HepG2 (cell line): ENCODE results near the gene SUSD3. TPM values are rescaled to one million over a fixed set of nuclear protein-coding genes. Genes with fewer than 3 reads are reported as not detected.
"Not testable (repeated sequence)": the region's sequence is repeated elsewhere in the genome, so short reads cannot be mapped to it uniquely, and the experiment has no call there.

Source experiments
- ATAC-seq: fragments of 200-7000 bp; cut with Tn5 transposase; 3 replicates; pipeline ENCODE4 v1.9.1; 2020; ENCODE audit warnings: mild to moderate bottlenecking, moderate library complexity
- BruUV-seq: library from RNA; stranded (reverse); fragments of 400-500 nt; replicated peaks from 2 replicates; lab custom pipeline; 2021; lab: Mats Ljungman, UMichigan
- CTCF ChIA-PET: fragments of 300-600 bp; formaldehyde crosslinking; extraction: SDS; loops from one replicate; lab custom pipeline; 2021; ENCODE audit warnings: low total read pairs, inconsistent platforms, low intra/inter-chr PET ratio; lab: Yijun Ruan, JAX
- POLR2A ChIA-PET: fragments of 350-600 bp; sonication (Branson Sonifier 250); formaldehyde crosslinking; loops from one replicate; lab custom pipeline; 2020; ENCODE audit warnings: antibody characterized with exemption, inconsistent platforms; lab: Yijun Ruan, JAX
- DNase-seq: peaks from one replicate; pipeline ENCODE4 v3.0.0-alpha.2; 2015; ENCODE audit warnings: low spot score
- FAIRE-seq: peaks from 3 replicates; lab custom pipeline; 2011; peaks lifted over from hg19 to GRCh38; lab: Jason Lieb, UNC
- H2AFZ ChIP-seq: one replicate; pipeline ENCODE4 v1.6.1; 2011; ENCODE audit warnings: low read length, inconsistent platforms
- H3K27ac ChIP-seq: fragments of 300-600 bp; 3 replicates; pipeline ENCODE4 v1.8.0; 2011; ENCODE audit warnings: mixed run types, mild to moderate bottlenecking, mixed read lengths, low read length, inconsistent platforms; ENCODE audit not compliant: insufficient read depth; ENCODE audit errors: extremely low read length
- H3K27me3 ChIP-seq, 2 experiments: fragments of 200-600 bp in 1 of 2; 2 replicates in 1 of 2; 3 replicates in 1 of 2; pipeline versions ENCODE4 v1.6.0 to v1.8.0; 2011; ENCODE audit warnings: low read length in 2 of 2, mild to moderate bottlenecking in 2 of 2, moderate library complexity in 2 of 2, inconsistent platforms in 1 of 2; ENCODE audit not compliant: insufficient read depth in 2 of 2, control insufficient read depth in 1 of 2
- H3K36me3 ChIP-seq, 2 experiments: fragments of 200-600 bp in 1 of 2; replicated peaks in 1 of 2; 2 replicates in 1 of 2; 3 replicates in 1 of 2; pipeline versions ENCODE4 v1.5.1 to v1.8.0; 2011; ENCODE audit warnings: low read length in 2 of 2, inconsistent platforms in 1 of 2; ENCODE audit not compliant: insufficient read depth in 2 of 2, control insufficient read depth in 1 of 2
- H3K4me1 ChIP-seq: 2 replicates; pipeline ENCODE4 v1.5.1; 2012; ENCODE audit warnings: low read length, inconsistent platforms; ENCODE audit not compliant: insufficient read depth
- H3K4me2 ChIP-seq: 2 replicates; pipeline ENCODE4 v1.6.0; 2011; ENCODE audit warnings: low read depth, low read length, inconsistent platforms
- H3K4me3 ChIP-seq, 3 experiments: fragments of 200-600 bp in 1 of 3; sonication (generic), shearing (Covaris generic) in 1 of 3; replicated peaks in 1 of 3; 2 replicates each; pipeline ENCODE4 v1.5.1; 2011 to 2016; ENCODE audit warnings: low read length in 3 of 3, inconsistent platforms in 2 of 3, low read depth in 2 of 3, mild to moderate bottlenecking in 2 of 3, control low read depth in 1 of 3, mixed read lengths in 1 of 3; ENCODE audit not compliant: insufficient read depth in 1 of 3
- H3K79me2 ChIP-seq: one replicate; pipeline ENCODE4 v1.6.1; 2011; ENCODE audit warnings: low read length, inconsistent platforms; ENCODE audit not compliant: insufficient read depth
- H3K9ac ChIP-seq: 2 replicates; pipeline ENCODE4 v1.6.0; 2011; ENCODE audit warnings: mild to moderate bottlenecking, low read depth, low read length, inconsistent platforms; ENCODE audit not compliant: insufficient read depth
- H3K9me3 ChIP-seq: 2 replicates; pipeline ENCODE4 v1.5.1; 2012; ENCODE audit warnings: mild to moderate bottlenecking, low read length
- H4K20me1 ChIP-seq: 2 replicates; pipeline ENCODE4 v1.6.0; 2011; ENCODE audit warnings: inconsistent platforms, mild to moderate bottlenecking, low read length, moderate library complexity; ENCODE audit not compliant: insufficient read depth
- BHLHE40 ChIP-seq: IDR thresholded peaks from 2 replicates; pipeline ENCODE4 v1.6.1; 2011; ENCODE audit warnings: low read length, improper control_type of control experiment
- ZNF235 ChIP-seq: sonication (generic); formaldehyde crosslinking; IDR thresholded peaks from 2 replicates; pipeline ENCODE4 v1.8.1; 2023; ENCODE audit warnings: mild to moderate bottlenecking, missing genetic modification reagents, borderline replicate concordance
- WGBS: methylation state at CpG from one replicate; pipeline ENCODE4 v1.1.6; 2017; ENCODE audit warnings: low lambda C conversion rate; 5-methylcytosine and 5-hydroxymethylcytosine counted together
- in situ Hi-C: cut with HindIII; loops from 2 replicates; pipeline ENCODE4 v1.10.0; 2017; ENCODE audit warnings: low pct_unique_long_range_greater_than_20kb; ENCODE audit not compliant: extremely low pct_ligation_motif_present
- intact Hi-C: fragments of 100-400 bp; cut with micrococcal nuclease; formaldehyde crosslinking; loops from one replicate; pipeline ENCODE4 v1.10.0; 2022; ENCODE audit not compliant: unreplicated experiment
- polyA plus RNA-seq, 8 experiments: library from polyadenylated mRNA; depleted of rRNA in 3 of 8; stranded (reverse) in 7 of 8; unstranded in 1 of 8; fragments of >200 nt; fragmentation: Illumina TruSeq in 4 of 8; extraction: Trizol in 4 of 8; gene quantifications; 2 replicates each; pipeline versions ENCODE4 v1.2.1 to v1.2.3, GENCODE V29; 2011 to 2016; ENCODE audit warnings: low read depth in 4 of 8, missing spikeins in 1 of 8, mixed read lengths in 1 of 8; ENCODE audit not compliant: insufficient read depth in 1 of 8
- total RNA-seq, 5 experiments: library from RNA; depleted of rRNA; stranded (reverse); fragments of >200 nt; fragmentation: Illumina TruSeq; extraction: Trizol; gene quantifications; 2 replicates each; pipeline ENCODE4 v1.2.3, GENCODE V29; 2016; ENCODE audit warnings: low read depth in 1 of 5
- TF ChIP-seq, protein P1 (sequence below): sonication (generic); formaldehyde crosslinking; IDR thresholded peaks from 2 replicates; pipeline ENCODE4 v1.4.0; 2020; ENCODE audit warnings: missing genetic modification reagents, borderline replicate concordance

The SUSD3 gene
- total and polyA plus RNA-seq, 2 of the 13 experiments (the other 11 are each of a cell fraction or from before 2014, with no cell fraction given): 7.0 to 9.1 TPM

DNA sequence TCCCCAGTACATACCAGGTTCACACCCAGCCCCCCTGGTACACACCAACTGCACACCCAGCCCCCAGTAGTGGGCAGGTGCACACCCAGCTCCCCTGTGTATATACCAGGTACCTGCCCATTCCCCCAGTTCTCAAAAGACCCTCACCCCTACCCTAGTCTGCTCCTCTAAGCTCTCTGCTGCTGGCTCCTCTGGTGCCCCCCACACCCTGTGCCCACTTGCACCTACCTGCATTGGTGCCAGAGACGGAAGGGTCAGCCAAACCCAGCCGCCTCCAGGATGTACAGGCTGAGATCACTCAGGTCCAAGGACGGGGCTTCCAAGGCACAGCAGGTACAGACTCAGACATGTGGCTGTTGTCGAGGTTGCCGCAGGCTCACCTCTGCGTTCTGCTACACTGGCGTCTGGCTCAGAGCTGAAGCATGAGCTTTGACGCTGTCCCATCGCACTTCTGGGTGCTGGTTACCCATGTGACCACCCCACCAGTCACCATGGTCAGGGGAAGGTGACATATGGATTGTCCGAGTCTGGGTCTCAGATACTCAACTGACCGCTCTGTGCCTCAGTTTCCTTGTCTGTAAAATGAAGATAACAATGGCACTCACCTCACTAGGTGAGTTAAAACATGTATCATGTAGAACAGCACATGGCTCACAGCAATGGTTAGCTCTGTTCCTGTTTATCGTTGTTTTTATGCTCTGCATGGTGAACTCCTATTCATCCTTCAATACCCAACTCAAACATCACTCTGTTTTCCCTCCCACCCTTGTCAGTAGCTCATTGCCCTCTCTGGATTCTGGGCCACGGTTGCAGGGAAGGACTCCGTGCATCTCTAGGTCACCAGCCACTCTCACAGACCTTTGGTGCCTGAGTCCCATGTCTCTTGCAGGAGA is 45.3 kb upstream of the SUSD3 start (continued):
- TF ChIP-seq, protein P1, sequence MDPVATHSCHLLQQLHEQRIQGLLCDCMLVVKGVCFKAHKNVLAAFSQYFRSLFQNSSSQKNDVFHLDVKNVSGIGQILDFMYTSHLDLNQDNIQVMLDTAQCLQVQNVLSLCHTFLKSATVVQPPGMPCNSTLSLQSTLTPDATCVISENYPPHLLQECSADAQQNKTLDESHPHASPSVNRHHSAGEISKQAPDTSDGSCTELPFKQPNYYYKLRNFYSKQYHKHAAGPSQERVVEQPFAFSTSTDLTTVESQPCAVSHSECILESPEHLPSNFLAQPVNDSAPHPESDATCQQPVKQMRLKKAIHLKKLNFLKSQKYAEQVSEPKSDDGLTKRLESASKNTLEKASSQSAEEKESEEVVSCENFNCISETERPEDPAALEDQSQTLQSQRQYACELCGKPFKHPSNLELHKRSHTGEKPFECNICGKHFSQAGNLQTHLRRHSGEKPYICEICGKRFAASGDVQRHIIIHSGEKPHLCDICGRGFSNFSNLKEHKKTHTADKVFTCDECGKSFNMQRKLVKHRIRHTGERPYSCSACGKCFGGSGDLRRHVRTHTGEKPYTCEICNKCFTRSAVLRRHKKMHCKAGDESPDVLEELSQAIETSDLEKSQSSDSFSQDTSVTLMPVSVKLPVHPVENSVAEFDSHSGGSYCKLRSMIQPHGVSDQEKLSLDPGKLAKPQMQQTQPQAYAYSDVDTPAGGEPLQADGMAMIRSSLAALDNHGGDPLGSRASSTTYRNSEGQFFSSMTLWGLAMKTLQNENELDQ (CRISPR knock-in tag): no peak

DNA sequence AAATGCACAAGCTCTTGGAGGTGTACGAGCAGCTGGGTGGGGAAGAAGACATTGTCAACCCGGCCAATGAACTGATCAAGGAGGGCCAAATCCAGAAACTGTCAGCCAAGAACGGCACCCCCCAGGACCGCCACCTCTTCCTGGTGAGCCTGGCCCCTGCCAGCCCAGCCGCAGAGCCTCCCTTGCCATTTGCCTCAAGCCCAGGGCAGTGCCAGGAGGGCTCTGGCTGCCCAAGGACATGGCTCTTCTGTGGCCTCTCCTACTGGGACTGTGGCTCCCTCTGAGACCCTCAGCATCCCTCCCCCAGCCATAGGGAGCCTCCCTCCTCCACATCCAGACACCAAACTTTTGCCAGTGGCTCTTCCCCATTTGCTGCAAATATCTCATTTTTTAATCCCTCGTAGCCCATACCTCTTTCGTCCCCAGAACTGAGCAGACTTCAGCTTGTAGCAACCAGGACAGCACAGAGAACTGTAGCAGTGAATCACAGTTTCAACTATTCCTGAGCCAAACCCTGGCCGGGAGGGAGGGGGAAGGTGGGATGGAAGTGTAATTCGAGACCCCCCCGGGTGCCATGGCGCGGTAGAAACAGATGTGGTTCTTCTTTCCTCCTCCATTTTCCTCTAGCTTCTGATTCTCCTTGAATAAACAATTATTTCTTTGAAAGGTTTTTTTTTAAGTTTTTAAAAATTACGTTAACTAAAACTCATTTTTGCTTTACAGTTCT is 44.5 kb upstream of the SUSD3 start:
- Histone ChIP-seq H4K20me1 (no peaks in the 10 kb centered on the region), H2AFZ (no peak overlapping the region), H3K4me1 (peaks cover 12% of the 10 kb centered on the region), H3K79me2 (no peaks in the 10 kb centered on the region), H3K4me3 (no peak overlapping the region), H3K4me2 (no peak overlapping the region), H3K27me3 (no peaks in the 10 kb centered on the region), H3K27ac (no peak overlapping the region), H3K9ac (no peak overlapping the region), H3K36me3 (no peaks in the 10 kb centered on the region), H3K9me3 (no peaks in the 10 kb centered on the region)
- ChIA-PET CTCF (no interaction called here), POLR2A (no interaction called here)
- in situ Hi-C loops (no loop called here), intact Hi-C loops (no loop called here)
- DNase-seq: no peak
- 80% methylated on average over 10 of the region's 13 CpGs for WGBS
- no peak for FAIRE-seq
- no peak for TF ChIP-seq BHLHE40
- no peak for TF ChIP-seq ZNF235
- BruUV-seq: no TSS peak
- ATAC-seq: no peak

DNA sequence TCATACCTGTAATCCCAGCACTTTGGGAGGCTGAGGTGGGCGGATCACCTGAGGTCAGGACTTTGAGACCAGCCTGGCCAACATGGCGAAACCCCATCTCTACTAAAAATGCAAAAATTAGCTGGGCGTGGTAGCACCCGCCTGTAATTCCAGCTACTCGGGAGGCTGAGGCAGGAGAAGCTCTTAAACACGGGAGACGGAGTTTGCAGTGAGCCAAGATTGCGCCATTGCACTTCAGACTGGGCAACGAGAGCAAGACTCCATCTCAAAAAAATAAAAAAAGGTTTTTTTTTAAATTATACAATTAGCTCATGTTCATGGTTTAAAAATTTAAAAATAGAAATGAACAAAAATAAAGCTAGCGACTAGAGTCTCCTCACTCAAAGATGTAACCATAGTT is 43.3 kb upstream of the SUSD3 start:
- in situ Hi-C loops: not testable (repeated sequence)

More for the DNA sequence above, 43.3 kb upstream of the SUSD3 start:
- H3K27ac ChIP-seq, CTCF ChIA-PET, H3K27me3 ChIP-seq, BruUV-seq, ATAC-seq, H4K20me1 ChIP-seq, H3K79me2 ChIP-seq, FAIRE-seq, H3K9ac ChIP-seq, intact Hi-C loops, POLR2A ChIA-PET, DNase-seq, H3K4me3 ChIP-seq, H3K4me2 ChIP-seq, H3K9me3 ChIP-seq, H2AFZ ChIP-seq, H3K36me3 ChIP-seq: not testable (repeated sequence)
- 88% methylated on average over 10 of the region's 10 CpGs for WGBS
- peaks cover 11% of the 10 kb centered on the region for H3K4me1 ChIP-seq
